GM10266 (cell line): Measurements from ENCODE around the gene BRAT1.

Source experiments
- DNase-seq: peaks from one replicate; pipeline ENCODE4 v3.0.0; 2012; ENCODE audit errors: extremely low spot score
- TF ChIP-seq, protein P1 (sequence below): IDR thresholded peaks from 2 replicates; pipeline ENCODE4 v1.5.1; 2012; ENCODE audit warnings: mild to moderate bottlenecking, low read depth; ENCODE audit not compliant: control insufficient read depth, insufficient read depth; ENCODE audit errors: missing control alignments

BRAT1 gene

DNA sequence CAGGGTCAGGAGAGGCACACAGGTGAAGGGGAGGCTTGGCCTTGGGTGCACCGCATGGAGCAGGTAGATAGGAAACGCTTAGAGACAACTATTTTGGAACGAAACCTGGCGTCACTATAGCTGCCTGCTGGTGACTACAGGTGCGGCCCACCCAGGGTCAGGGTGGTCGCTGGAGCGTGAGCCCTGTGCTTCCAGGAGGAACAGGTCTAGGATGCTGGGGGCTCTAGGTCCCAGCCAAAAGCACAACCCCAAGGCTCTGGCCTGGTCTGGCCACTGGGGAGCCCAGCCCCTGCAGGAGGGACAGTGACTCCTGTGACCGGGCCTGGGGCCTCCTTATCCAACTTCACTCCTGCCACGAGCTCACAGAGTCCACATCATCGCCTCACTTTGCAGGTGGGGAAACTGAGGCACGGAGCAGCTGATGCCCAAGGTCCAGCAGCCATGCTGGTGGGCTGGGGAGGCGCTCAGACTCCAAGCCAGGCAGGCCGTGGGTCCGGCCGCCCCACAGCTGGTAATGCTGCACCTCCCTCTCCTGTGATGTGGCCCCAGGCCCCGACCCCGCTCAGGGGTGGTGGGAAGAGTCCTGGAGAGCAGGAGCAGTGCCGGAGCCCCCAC lies 26.7 kb downstream of the BRAT1 start:
- TF ChIP-seq, protein P1, sequence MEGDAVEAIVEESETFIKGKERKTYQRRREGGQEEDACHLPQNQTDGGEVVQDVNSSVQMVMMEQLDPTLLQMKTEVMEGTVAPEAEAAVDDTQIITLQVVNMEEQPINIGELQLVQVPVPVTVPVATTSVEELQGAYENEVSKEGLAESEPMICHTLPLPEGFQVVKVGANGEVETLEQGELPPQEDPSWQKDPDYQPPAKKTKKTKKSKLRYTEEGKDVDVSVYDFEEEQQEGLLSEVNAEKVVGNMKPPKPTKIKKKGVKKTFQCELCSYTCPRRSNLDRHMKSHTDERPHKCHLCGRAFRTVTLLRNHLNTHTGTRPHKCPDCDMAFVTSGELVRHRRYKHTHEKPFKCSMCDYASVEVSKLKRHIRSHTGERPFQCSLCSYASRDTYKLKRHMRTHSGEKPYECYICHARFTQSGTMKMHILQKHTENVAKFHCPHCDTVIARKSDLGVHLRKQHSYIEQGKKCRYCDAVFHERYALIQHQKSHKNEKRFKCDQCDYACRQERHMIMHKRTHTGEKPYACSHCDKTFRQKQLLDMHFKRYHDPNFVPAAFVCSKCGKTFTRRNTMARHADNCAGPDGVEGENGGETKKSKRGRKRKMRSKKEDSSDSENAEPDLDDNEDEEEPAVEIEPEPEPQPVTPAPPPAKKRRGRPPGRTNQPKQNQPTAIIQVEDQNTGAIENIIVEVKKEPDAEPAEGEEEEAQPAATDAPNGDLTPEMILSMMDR, result no peak
- no peak for DNase-seq

DNA sequence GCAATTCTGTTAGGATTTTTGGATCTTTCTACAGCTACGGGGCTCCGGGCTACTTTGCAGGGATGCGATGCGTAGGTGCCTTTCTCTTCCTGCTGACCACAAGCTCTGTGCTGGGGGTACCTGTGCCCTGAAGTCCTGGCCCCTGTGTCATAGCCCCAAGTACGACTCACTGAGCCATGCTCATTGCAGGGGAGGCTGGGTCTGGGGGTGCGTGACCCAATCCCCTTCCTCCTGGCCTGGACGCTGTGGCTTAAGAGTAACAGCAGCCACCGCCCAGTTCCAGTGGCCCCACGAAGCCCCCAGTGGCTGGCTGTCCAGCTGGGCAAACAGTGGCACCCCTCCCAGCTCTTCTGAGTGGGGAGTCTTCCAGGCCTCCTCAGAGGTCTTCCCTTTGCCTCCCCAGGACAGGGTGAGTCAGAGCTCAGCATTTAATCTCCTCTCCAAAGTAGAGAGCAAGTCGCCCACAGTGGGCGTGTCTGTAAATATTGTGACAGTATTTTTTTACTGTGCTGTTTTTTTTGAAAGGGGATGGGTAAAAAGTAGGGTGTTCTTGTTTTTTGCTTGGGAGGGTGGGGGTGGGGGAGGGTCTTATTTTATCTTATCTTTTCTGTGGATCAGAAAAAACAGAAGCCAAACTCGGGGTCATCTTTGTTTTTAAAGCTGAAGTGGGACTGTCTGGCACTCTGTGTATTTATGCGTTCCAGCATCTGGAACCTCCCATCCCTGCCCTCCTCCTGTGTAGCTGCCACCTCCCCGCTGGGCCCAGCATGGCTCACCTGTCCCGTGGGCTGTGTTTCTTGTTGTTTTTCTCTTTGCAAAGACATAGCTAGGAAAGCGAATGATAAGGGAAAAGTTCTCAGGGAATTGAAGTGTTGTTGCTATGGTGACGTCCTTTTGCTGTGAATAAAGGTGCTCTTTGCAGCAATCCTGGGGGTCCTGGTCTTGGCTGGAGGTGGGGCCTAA lies 27.5 kb downstream of the BRAT1 start:
- TF ChIP-seq, protein P1, result no peak
- no peak for DNase-seq

GRCh38 chr7:2526659-2527504 lies 28.4 kb downstream of the BRAT1 start:
- TF ChIP-seq, protein P1, result no peak
- DNase-seq, result no peak

DNA sequence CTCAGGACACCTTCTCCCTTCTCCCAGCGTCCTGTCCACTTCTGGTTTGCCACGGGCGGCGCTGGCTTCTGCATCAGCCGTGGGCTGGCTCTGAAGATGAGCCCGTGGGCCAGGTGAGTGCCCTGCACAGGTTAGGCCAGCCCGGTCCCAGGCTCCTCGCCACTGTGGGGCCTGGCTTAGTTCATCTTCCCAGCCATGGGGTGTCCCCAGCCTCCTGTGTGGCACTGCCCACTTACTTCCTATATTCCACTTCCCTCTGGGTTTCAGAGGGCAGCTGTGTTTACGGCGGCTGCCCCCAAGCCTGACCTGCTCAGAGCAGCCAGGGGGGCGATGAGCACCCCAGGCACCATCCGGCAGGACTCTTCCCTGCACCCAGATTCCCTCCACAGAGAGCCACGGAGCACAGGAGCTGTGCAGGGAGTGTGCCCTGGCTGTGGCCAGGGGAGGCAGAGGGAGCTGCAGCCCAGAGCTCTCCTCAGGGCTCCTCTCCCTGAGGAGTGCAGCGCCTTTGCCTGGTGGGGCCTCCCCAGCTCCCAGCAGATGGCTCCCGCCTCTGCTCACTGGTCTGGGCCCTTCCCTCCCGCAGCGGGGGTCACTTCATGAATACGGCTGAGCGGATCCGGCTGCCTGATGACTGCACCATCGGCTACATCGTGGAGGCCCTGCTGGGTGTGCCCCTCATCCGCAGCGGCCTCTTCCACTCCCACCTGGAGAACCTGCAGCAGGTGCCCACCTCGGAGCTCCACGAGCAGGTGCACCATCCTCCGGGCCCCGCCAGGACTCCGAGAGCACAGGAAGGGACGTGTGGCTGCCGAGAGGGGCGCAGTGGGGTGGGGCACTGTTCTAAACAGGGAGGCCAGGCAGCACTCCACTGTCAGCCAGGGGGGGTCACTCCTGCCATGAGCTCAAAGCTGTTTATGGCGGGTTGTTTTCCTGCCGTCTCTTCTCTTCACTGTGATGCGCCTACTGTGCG lies 29.4 kb downstream of the BRAT1 start:
- DNase-seq, result no peak
- TF ChIP-seq, protein P1, result no peak

GRCh38 chr7:2524808-2525657 lies 30.3 kb downstream of the BRAT1 start:
- DNase-seq, result no peak
- TF ChIP-seq, protein P1, result no peak
